Measurements from ENCODE around the gene CALN1.
"Not testable (repeated sequence)": the region's sequence is repeated elsewhere in the genome, so short reads cannot be mapped to it uniquely, and the experiment has no call there.

CALN1 gene

DNA sequence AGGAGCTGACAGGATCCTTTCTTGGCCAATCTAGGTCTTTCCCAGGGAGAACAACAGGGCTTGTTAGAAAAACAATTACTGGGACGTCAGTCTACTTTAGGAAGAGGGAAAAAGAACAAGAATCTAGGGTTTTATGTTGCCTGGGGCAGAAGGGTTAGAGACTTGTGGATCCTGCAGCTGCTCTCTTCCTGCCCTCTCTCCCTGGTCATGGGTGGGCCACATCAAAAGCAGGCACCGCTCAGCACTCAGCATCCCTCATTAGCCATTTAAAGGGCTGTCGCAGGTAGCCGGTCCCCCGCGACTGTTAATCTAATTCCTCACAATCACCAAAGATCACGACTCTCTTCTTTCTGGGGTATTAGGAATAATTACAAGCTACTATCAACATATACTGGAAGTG is 631.9 kb downstream of the CALN1 start:
- no peak overlapping the region for H3K27ac ChIP-seq
- DNase-seq (ENCODE audit: low read depth, low spot score) = no peak

DNA sequence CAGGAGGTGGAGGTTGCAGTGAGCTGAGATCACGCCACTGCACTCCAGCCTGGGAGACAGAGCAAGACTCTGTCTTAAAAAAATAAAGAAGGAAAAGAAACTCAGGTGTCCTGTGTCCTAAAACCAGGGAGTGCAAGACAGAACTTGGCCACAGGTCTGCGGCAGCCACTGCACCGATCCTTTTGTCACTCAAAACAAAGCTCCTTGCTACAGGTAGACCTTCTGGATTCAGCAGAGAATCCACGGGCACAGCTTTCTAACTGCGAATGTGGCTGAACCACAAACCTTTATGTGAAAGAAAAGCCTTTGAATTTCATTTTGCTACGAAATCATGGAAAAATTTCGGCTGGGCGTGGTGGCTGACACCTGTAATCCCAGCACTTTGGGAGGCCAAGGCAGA is 634.9 kb downstream of the CALN1 start:
- no peak for DNase-seq (ENCODE audit: low read depth, low spot score)
- no peak overlapping the region for H3K27ac ChIP-seq

DNA sequence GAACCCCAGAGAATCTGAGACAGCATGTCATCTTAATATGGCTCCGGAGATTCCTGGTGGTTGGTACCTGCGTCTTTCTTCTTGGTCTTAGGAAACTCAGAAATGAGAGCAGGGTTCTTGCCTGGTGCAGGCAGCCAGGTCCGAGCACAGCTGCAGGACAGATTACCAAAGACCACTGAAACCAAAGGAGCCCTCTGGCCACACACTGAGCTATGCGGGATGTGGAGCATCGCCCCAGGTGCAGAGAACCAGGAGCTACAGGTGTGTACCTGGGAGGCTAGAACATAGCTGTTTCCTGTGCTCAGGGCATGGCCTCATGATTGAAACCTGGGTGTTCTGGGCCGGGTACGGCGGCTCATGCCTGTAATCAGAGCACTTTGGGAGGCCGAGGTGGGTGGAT is 635.4 kb downstream of the CALN1 start:
- no peak for DNase-seq (ENCODE audit: low read depth, low spot score)
- H3K27ac ChIP-seq = no peak overlapping the region

DNA sequence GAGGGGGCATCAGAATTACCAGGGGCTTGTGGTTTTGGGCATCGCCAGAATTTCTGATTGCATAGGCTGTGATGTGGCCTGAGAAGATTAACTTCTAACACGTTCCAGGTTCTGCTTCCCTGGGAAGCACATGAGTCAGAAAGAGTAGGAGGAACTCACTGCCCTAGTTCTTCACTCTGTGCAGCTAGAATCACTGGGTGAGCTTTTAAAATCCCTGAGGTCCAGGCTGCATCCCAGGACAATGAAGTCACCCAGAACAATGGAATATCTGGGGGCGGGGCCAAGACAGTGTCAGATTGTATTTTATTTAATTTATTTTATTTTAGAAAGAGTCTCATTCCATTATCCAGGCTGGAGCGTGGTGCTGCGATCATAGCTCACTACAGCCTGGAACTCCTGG is 636.5 kb downstream of the CALN1 start:
- no peak overlapping the region for H3K27ac ChIP-seq
- DNase-seq (ENCODE audit: low read depth, low spot score) = no peak

DNA sequence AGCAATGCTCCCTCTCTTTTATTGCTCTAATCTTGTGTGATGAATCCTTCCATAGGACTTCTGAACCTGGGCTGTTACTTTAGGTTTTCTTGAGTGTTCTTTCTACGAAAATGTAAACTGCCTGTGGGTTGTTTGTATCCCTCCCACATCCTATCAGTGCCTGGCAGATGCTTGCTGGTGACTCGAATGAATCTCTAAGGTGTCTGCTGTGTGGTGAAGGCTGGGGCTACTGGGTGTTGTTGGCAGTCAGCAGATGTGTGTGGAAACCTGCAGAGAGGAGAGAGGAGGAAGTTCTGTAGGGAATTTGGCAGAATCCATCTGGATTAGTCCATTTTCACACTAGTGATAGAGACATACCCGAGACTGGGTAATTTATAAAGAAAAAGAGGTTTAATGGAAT is 639.4 kb downstream of the CALN1 start:
- DNase-seq (ENCODE audit: low read depth, low spot score) = no peak
- H3K27ac ChIP-seq = no peak overlapping the region

DNA sequence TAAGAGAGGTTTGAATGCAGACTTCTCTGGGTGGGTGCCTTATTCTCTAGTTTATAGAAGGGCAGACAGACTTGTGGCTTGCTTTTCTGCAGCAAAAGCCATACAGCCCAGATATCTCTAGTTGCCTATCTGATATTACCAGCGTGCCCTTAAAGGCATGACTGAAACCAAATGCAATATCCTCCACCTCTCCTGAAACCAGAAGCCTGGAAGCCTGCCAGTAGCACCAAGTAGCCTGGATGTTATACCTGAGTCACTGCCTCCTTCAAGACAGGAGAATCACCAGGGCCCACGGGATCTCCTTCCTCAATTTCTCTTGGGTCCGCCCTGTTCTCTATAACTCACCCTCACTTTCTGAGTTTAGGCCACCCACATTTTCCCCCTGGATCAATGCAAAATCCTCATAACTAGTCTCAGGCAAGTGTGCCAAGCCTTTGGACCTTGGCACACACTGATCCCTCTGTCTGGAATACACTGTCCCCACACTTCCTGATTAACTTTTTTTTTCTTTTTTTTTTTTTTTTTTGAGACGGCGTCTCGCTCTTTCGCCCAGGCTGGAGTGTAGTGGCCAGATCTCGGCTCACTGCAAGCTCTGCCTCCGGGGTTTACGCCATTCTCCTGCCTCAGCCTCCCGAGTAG is 641.8 kb downstream of the CALN1 start:
- DNase-seq (ENCODE audit: low read depth, low spot score) = no peak
- no peak overlapping the region for H3K27ac ChIP-seq

DNA sequence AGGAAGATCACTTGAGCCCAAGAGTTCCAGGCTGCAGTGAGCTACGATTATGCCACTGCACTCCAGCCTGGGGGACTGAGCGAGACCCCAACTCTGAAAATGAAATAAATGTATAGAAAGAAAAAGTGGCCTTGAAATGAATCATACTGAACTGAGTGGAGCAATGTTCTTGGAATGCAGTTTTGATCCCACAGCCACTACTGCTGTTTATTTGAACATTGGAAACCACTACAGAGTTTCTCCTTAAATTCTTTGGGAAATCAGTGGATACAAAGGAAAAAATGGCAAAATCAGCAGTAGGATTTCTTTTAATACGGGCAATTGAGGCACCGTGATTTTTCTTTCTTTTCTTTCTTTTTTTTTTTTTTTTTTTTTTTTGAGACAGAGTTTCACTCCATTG is 642.8 kb downstream of the CALN1 start:
- DNase-seq (ENCODE audit: low read depth, low spot score) = no peak
- H3K27ac ChIP-seq = no peak overlapping the region

DNA sequence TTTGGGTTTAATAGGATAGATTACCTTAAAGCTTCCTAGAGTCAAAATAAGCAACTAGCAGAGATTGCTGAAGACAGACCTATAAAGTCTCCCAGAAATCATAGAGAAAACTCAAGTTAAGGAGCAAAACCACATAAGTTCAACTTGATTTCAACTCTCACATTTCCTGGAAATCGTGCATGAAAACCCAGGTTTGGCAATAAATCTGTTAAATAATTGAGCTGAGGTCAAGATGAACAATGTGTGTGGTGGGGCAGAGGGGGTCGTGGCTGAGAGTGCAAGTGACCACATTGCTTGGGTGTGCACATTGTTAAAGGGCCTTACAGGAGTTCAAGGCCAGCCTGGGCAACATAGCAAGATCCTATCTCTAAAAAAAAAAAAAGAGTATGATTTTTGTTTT is 643.7 kb downstream of the CALN1 start:
- DNase-seq (ENCODE audit: low read depth, low spot score) = no peak
- H3K27ac ChIP-seq = no peak overlapping the region

DNA sequence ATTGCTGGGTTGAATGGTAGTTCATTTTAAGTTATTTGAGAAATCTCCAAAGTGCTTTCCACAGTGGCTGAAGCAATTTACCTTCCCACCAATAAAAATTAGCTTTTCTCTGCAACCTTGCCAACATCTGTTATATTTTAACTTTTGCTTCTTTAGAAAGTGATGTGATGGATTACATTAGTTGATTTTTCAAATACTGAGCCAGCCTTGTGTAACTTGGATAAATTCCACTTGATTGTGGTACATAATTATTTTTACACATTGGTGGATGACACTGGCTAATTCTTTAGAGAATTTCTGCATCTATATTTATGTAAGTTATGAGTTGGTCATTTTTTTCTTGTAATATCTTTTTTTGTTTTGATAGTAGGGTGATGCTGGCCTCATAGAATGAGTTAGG is 646.1 kb downstream of the CALN1 start:
- no peak for DNase-seq (ENCODE audit: low read depth, low spot score)

DNA sequence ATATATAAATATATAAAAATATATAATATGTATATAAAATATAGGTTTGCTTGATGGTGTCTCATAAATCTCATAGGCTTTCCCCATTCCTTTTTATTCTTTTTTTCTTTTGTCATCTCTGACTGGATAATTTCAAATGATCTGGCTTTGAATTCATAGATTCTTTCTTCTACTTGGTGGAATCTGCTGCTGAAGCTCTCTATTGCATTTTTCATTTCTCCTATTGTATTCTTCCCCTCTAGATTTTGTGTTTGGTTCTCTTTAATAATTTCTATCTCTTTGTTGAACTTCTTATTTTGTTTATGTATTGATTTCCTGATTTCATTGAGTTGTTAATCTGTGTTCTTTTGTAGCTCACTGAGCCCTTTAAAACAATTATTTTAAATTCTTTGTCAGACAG is 650.8 kb downstream of the CALN1 start:
- H3K27ac ChIP-seq = no peak overlapping the region
- no peak for DNase-seq (ENCODE audit: low read depth, low spot score)

More for the DNA sequence above, 646.1 kb downstream of the CALN1 start:
- H3K27ac ChIP-seq = no peak overlapping the region

DNA sequence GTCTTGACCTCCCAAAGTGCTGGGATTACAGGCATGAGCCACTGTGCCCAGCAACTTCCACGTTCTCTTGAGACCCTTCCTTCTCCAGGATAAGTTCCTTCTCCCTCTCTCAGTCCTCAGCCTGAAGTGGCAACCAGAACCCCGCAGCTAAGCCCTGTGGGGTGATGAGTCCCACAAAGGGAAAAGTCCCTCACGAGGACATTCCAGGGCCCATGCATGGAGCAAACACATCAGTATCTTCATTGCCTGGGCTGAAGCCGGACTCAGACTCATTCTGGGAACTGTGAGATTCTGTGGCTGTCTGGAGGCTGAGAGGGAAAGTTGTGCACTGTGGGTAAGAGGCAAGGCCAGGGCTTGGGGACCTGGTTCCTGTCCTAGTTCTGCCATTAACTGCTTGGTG is 657.3 kb downstream of the CALN1 start:
- no peak for DNase-seq (ENCODE audit: low read depth, low spot score)

DNA sequence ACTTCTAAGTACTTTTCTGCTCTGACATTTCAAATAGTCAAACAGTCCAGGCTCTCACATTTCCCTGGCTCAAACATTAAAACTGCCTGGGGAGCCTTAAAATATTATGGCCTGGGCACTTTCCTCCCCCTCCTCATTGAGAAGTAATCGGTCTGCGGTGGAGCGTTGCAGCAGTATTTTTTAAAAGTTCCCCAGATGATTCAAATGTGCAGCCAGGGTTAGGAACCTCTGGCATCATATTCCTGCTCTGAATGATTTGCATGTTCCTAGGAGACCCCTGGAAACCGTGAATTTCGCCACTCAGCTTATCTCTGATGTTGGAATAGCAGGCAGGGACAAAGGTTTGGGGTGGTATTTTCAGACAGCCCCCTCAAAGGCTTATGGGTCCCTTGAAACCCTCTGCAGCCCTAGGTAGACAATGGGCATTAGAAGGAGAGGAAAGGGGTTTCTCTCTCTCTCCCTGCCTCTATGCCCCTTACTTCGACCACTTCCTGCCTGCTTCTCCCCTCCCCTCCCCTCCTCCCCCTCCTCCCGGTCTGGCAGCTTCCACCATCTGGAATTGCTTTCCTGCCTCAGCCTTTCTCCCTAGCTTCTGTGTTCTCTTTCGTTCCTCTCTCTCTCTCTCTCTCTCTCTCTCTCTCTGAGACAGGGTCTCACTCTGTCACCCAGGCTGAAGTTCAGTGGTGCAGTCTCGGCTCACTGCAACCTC is 658.0 kb downstream of the CALN1 start:
- no peak overlapping the region for H3K27ac ChIP-seq
- DNase-seq (ENCODE audit: low read depth, low spot score) = no peak

More for the DNA sequence above, 657.3 kb downstream of the CALN1 start:
- no peak overlapping the region for H3K27ac ChIP-seq

DNA sequence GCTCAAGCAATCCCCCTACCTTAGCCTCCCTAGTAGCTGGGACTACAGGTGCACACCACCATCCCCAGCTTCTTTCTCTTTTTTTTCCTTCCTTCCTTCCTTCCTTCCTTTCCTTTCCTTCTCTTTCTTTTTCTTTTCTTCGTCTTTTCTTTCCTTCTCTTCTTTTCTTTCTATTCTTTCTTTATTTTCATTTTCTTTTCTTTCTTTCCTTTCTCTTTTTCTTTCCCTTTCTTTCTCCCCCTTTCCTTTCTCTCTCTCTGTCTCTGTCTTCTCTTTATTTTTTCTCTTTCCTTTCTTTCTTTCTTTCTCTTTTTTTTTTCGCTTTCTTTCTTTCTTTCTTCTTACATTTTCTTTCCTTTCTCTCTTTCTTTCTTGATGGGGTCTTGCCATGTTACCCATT is 658.9 kb downstream of the CALN1 start:
- no peak overlapping the region for H3K27ac ChIP-seq
- DNase-seq (ENCODE audit: low read depth, low spot score) = no peak

DNA sequence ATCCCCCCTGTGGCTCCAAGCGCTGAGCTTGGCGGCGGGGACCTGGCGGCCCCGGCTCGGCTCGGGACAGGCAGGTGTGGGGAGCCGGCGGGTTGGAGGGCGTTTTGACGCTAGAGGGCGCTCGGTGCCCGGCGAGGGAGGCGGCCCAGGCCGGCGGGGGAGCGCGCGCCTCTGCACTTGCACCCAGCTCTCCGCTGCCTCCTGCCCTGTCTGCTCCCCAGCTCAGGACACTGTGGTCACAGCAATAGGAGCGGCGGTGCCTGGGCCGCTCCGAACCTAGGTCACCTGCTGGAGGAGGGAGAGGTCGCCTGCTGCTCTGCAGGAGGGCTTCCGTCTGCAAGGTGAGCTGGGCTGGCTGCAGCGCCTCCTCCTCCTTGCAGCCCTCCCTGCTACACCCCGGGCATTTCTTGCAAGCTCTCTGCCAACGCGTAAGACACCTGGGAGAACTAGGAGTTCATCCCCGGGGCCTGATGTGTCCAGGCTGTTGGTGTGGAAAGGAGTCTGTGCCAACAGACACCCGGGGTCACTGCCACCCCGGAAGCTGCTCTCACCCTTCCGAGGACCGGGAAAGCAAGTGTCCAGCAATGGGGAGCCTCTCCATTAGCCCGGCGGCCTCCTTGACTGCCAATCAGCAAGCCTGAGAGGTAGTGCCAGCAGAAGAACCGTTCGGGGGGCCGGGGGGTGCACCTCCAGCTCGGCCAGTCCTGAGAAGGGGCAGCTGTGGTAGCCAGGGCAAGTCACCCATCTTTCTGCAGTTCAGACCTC is 659.8 kb downstream of the CALN1 start:
- no peak for DNase-seq (ENCODE audit: low read depth, low spot score)
- no peak overlapping the region for H3K27ac ChIP-seq

DNA sequence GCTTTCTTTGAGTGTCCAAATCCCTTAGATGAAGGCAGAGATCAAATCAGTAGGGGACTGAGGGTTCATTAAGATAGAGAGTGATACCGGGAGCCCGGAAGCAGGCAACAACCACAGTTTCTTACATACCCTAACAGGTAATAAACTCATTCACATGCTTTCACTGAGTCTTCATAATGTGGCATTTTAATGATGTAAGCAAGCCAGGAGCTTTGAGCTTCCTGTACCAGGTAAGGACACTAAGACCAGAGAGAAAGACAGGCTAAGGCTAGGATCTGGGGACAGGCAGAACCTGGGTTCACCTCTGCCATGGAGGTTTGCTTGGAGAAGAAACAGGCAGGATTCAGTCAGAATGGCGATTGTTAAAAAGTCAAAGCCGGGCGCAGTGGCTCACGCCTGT is 661.8 kb downstream of the CALN1 start:
- DNase-seq (ENCODE audit: low read depth, low spot score) = no peak
- no peak overlapping the region for H3K27ac ChIP-seq

DNA sequence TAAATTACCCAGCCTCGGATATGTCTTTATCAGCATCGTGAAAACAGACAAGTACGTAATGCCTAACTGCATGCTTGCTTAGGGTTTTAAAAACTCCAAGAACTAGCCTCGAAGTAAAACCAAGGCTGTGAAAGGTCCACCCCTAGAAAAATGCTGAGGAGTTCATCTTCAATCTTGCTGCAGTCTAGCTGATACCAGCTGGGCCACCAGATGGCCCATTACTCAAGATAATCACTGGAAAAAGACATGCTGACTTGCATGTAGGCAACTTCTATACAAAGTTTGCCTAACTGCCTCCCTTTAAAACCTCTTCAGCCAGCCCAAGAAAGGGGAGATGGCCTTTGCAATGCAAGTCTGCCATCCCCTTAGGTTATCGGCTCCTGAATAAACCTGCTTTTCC is 666.1 kb downstream of the CALN1 start:
- no peak for DNase-seq (ENCODE audit: low read depth, low spot score)
- no peak overlapping the region for H3K27ac ChIP-seq

DNA sequence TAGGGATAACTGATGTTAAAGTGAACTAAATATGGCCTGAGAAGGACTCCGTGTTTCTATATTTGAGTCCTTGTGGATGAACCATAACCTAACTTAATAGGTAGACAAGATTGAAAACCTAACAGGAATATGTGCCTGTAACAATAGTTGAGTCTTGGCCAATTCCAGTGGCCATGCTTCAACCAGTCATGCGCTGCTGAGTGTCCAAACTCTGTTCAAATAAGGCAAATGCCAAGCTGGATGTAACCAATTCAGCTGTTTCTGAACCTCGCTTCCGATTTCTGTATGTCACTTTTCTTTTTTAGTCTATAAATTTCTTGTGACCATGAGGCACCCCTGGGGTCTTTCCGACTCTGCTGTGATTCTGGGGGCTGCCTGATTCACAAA is 672.0 kb downstream of the CALN1 start:
- no peak overlapping the region for H3K27ac ChIP-seq
- DNase-seq (ENCODE audit: low read depth, low spot score) = no peak

DNA sequence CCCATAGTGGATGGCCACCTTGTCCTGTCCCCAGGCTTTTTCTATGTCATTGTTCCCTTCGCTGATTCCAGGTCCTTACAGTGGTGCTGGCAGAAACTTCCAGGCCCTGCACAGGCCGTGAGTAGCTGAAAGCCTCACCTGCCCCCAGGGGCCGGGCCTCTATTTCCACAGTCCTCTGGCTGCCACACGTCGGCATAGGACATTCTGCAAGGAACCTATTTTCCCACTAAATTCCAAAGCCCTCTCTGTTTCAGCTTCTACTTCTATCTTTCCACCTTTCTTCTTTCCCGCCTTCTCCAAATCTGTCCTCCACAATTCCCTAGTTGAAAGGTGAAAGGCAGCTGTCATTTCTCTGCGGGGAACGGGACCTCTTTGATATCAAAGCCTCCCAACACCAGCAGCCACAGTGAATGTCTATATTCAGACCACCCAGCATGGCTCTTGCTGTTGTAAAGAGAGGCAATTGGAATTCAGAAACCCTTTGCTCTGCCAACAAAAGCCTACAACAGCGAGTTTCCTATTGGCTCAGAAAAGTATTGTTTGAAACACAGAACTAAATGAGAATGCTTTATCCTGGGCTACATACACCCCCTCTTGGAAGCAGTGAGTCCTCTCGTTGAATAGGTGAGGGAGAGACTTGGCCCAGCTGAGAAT is 672.5 kb downstream of the CALN1 start:
- no peak for DNase-seq (ENCODE audit: low read depth, low spot score)

DNA sequence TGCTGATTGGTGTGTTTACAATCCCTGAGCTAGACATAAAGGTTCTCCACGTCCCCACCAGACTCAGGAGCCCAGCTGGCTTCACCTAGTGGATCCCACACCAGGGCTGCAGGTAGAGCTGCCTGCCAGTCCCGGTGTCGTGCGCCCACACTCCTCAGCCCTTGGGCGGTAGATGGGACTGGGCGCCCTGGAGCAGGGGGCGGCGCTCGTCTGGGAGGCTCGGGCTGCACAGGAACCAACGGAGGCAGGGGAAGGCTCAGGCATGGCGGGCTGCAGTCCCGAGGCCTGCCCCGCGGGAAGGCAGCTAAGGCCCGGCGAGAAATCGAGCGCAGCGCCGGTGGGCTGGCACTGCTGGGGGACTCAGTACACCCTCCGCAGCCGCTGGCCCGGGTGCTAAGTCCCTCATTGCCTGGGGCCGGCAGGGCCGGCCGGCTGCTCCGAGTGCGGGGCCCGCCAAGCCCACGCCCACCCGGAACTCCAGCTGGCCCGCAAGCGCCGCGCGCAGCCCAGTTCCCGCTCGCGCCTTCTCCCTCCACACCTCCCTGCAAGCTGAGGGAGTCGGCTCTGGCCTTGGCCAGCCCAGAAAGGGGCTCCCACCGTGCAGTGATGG is 674.1 kb downstream of the CALN1 start:
- not testable (repeated sequence) for H3K27ac ChIP-seq; DNase-seq (ENCODE audit: low read depth, low spot score)

More for the DNA sequence above, 672.5 kb downstream of the CALN1 start:
- no peak overlapping the region for H3K27ac ChIP-seq

DNA sequence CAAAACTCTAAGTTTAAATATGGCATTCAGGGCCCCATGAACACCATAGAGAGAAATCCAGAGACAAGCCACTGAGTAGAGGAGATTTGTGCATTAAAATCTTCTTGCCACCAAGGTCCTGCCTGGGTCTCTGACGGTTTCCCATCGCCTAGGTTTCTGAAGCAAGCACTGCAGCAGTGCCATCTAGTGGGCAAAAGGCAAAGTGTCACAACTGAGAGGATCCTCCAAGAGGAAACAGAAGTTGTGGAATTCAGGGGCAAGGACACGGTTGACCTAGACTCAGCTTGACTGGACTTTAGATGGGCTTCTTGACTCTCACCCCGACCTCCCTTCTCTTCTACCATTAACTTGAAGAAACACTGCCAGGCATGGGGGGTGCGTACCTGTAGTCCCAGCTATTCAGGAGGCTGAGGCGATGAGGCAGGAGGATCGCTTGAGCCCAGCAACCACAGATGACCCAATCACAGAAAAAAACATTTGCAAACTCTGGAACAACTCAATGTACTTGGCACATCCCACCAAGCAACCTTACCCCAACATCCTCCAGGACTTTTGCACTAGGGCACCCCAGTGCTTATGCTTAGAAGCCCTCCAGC is 676.1 kb downstream of the CALN1 start:
- no peak overlapping the region for H3K27ac ChIP-seq

More for the DNA sequence above, 676.1 kb downstream of the CALN1 start:
- no peak for DNase-seq (ENCODE audit: low read depth, low spot score)

All from epithelial cell of prostate (primary cell).